Measurements from ENCODE around the gene ACTR10. TPM values are rescaled to one million over a fixed set of nuclear protein-coding genes. Genes with fewer than 3 reads are reported as not detected.

The ACTR10 gene
- total RNA-seq, 1 donor from 2014 or later, result 71.8 TPM

- peaks cover 100% of the 10 kb centered on the region for H3K36me3 ChIP-seq
- H3K4me3 ChIP-seq, result no peak overlapping the region
- H3K9me3 ChIP-seq (replicated peaks), result no peaks in the 10 kb centered on the region
- TF ChIP-seq, protein P1, sequence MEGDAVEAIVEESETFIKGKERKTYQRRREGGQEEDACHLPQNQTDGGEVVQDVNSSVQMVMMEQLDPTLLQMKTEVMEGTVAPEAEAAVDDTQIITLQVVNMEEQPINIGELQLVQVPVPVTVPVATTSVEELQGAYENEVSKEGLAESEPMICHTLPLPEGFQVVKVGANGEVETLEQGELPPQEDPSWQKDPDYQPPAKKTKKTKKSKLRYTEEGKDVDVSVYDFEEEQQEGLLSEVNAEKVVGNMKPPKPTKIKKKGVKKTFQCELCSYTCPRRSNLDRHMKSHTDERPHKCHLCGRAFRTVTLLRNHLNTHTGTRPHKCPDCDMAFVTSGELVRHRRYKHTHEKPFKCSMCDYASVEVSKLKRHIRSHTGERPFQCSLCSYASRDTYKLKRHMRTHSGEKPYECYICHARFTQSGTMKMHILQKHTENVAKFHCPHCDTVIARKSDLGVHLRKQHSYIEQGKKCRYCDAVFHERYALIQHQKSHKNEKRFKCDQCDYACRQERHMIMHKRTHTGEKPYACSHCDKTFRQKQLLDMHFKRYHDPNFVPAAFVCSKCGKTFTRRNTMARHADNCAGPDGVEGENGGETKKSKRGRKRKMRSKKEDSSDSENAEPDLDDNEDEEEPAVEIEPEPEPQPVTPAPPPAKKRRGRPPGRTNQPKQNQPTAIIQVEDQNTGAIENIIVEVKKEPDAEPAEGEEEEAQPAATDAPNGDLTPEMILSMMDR (IDR thresholded peaks at IDR 0.05; ENCODE audit: borderline replicate concordance), result no peak
- H3K27ac ChIP-seq (replicated peaks), result no peak overlapping the region
- no peaks in the 10 kb centered on the region for H3K27me3 ChIP-seq (ENCODE audit: low read depth)
- H3K4me1 ChIP-seq, result peaks cover 14% of the 10 kb centered on the region
- DNase-seq, result no peak
- intact Hi-C loops (cut with micrococcal nuclease), result no loop called here
Observed at GRCh38 chr14:58265401-58265800, 65.5 kb downstream of the ACTR10 start.

DNA sequence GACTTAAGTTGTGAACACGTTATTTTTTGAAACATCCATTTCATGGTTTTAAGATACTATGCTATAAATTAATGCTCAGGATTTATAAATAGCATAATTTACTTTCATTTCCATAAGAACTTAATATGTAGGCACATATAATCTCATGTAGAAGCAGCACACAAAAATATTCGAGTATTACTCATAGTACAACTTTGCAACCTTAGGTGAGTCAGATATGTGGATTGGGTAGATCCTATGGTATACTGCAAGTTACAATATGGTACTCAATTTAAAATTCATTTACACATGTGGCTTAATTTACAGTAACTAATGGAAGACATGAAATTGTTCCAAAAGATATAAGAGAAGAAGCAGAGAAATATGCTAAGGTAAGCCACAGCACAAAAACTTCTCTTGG, 70.7 kb downstream of the ACTR10 start:
- peak overlapping the region; percentile 72 for H3K27ac ChIP-seq (replicated peaks)

DNA sequence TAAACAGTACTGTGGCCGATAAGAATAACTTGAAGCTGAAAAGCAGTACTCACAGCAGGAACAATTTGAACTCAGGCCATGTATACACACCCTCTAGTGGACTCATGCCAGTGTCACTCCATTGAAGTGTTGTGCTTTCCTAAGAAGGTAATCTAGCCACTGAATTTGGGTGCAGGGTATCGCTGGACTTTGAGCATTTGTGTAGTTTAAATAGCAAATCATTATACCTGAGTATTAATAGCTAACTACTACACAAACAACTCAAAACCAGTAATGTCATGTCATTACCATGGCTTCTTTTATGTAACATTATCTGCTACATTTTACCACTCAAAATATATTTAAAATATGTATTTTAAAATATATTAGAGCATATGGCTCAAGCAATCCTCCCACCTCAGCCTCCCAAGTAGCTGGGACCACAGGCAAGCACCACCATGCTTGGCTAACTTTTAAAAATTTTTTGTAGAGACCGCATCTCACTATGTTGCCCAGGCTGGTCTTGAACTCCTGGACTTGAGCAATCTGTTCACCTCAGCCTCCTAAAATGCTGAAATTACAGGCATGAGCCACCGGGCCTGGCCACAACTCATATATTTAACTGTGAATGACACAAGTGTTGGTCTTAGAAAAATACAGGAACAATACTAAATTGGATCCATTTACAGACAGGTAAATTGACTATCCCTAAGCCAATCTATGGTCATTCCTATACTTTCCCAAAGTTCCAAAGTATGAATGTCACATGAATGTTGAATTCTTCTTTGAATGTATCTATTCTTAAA, 72.8 kb downstream of the ACTR10 start:
- no peaks in the 10 kb centered on the region for H3K9me3 ChIP-seq (replicated peaks)
- H3K27ac ChIP-seq (replicated peaks), result peak overlapping the region; percentile 72
- H3K36me3 ChIP-seq, result peaks cover 69% of the 10 kb centered on the region
- H3K27me3 ChIP-seq (ENCODE audit: low read depth), result no peaks in the 10 kb centered on the region
- peak overlapping the region; percentile 19 for H3K4me3 ChIP-seq
- TF ChIP-seq, protein P1 (IDR thresholded peaks at IDR 0.05; ENCODE audit: borderline replicate concordance), result peak; percentile 55
- peaks cover 68% of the 10 kb centered on the region for H3K4me1 ChIP-seq
- intact Hi-C loops (cut with micrococcal nuclease), result no loop called here
- DNase-seq, result no peak

More for the DNA sequence above, 70.7 kb downstream of the ACTR10 start:
- Histone ChIP-seq H3K9me3 (replicated peaks) (no peaks in the 10 kb centered on the region), H3K36me3 (peaks cover 78% of the 10 kb centered on the region), H3K4me3 (no peak overlapping the region), H3K27me3 (ENCODE audit: low read depth) (no peaks in the 10 kb centered on the region), H3K4me1 (peaks cover 54% of the 10 kb centered on the region)
- no peak for DNase-seq
- TF ChIP-seq, protein P1 (IDR thresholded peaks at IDR 0.05; ENCODE audit: borderline replicate concordance), result no peak
- intact Hi-C loops (cut with micrococcal nuclease), result no loop called here

- TF ChIP-seq, protein P1 (IDR thresholded peaks at IDR 0.05; ENCODE audit: borderline replicate concordance), result no peak
- Histone ChIP-seq H3K27me3 (ENCODE audit: low read depth) (no peaks in the 10 kb centered on the region), H3K4me1 (peaks cover 74% of the 10 kb centered on the region), H3K9me3 (replicated peaks) (no peaks in the 10 kb centered on the region), H3K36me3 (peaks cover 67% of the 10 kb centered on the region), H3K4me3 (no peak overlapping the region), H3K27ac (replicated peaks) (peak overlapping the region; percentile 4)
- DNase-seq, result no peak
- intact Hi-C loops (cut with micrococcal nuclease), result no loop called here
Observed at GRCh38 chr14:58274881-58275280, 74.9 kb downstream of the ACTR10 start.

DNA sequence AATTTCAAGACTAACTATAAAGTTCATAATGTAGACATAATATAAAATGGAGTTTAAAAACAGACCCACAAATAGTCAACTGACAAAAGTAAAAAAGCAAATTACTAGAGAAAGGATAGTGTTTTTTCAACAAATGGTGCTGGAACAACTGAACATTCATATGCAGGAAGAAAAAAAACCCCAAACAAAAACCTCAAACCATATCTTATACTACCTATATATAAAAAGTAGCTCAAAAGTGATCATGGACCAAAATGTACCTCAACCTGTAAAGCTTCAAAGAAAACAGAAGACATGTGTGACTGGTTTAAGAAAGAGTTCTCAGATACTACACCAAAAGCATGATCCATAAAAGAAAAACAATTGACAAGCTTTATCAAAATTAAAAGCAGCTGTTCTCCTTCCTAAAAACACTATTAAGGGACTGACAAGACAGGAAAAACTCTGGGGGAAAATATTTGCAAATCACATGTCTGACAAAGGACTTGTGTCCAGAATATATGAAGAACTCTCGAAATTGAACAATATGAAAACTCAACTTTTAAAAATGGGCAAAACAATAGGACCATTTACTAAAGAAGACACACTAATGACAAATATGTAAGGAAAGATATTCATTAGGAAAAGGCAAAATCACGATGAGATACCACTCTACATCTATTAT, 75.7 kb downstream of the ACTR10 start:
- Histone ChIP-seq H3K27me3 (ENCODE audit: low read depth) (no peaks in the 10 kb centered on the region), H3K4me3 (no peak overlapping the region), H3K9me3 (replicated peaks) (no peaks in the 10 kb centered on the region), H3K27ac (replicated peaks) (peak overlapping the region; percentile 4), H3K4me1 (peaks cover 74% of the 10 kb centered on the region), H3K36me3 (peaks cover 63% of the 10 kb centered on the region)
- intact Hi-C loops (cut with micrococcal nuclease), result no loop called here
- TF ChIP-seq, protein P1 (IDR thresholded peaks at IDR 0.05; ENCODE audit: borderline replicate concordance), result no peak
- DNase-seq, result no peak
